AG04449 (cell line): ENCODE data around the gene OXSR1.
"Not testable (repeated sequence)": the region's sequence is repeated elsewhere in the genome, so short reads cannot be mapped to it uniquely, and the experiment has no call there.

Experiments used
- CTCF ChIA-PET: fragments of 350-600 bp; formaldehyde crosslinking; extraction: SDS; loops from one replicate; lab custom pipeline; 2021; ENCODE audit warnings: antibody characterized with exemption; lab: Yijun Ruan, JAX
- POLR2A ChIA-PET: fragments of 400-600, 350-600 bp; formaldehyde crosslinking; extraction: SDS; loops from one replicate; lab custom pipeline; 2020; ENCODE audit warnings: antibody characterized with exemption, inconsistent platforms; lab: Yijun Ruan, JAX
- DNase-seq: peaks from one replicate; pipeline ENCODE4 v3.0.0-alpha.2; 2010; ENCODE audit warnings: low read depth, low spot score
- H3K4me3 ChIP-seq: 2 replicates; pipeline ENCODE4 v1.5.1; 2011; ENCODE audit warnings: low read depth, mild to moderate bottlenecking, control low read depth, low read length
- TF ChIP-seq, protein P1 (sequence below): IDR thresholded peaks from one replicate; pipeline ENCODE4 v1.5.1; 2011; ENCODE audit warnings: mild to moderate bottlenecking, moderate library complexity, low read length, control low read depth, inconsistent platforms; ENCODE audit not compliant: insufficient read depth; ENCODE audit errors: missing control alignments

The OXSR1 gene

DNA sequence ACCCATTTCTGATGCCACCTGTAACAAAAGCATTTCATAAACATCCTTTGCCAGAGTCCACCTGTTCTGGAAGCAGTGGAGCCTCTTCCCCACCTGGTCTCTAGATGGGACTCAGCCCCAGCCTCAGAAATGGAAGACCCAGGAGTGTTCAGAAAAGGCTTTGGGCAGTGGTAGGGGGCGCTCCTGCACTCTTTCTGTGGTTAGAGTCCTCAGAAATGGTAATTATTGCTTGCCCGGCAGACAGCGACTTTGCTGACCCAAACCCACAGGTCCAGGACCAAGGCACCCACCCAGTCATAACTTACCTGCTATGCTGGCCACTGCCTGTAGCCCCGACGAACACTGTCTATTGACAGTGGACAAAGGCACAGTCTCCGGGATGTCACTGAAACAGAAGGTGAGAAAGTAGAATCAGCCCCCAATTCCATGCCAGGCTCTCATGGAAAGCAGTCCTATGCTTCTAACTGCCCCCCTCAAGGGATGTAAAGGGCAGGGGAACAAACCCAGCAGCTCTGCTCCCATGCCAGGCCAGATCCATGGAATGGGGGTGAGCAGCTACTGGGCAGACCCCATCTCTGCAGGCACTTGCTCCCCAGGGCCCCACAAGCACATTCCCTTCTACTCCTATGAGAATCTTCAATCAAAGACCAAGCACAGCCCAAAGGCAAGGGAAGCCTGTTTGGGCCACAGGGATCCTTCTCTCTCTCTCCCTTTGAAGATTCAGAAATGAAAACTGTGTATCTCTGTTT is 33.5 kb upstream of the OXSR1 start:
- POLR2A ChIA-PET, result no interaction called here
- no peak overlapping the region for H3K4me3 ChIP-seq
- CTCF ChIA-PET, result interaction anchor here (1.1 to 6.8 kb wide), 9 partner anchors 10 to 348 kb away, joined by 3 to 51 read pairs (median 7); partner anchors contain the start of genes SLC22A13 and XYLB
- DNase-seq, result no peak
- TF ChIP-seq, protein P1, sequence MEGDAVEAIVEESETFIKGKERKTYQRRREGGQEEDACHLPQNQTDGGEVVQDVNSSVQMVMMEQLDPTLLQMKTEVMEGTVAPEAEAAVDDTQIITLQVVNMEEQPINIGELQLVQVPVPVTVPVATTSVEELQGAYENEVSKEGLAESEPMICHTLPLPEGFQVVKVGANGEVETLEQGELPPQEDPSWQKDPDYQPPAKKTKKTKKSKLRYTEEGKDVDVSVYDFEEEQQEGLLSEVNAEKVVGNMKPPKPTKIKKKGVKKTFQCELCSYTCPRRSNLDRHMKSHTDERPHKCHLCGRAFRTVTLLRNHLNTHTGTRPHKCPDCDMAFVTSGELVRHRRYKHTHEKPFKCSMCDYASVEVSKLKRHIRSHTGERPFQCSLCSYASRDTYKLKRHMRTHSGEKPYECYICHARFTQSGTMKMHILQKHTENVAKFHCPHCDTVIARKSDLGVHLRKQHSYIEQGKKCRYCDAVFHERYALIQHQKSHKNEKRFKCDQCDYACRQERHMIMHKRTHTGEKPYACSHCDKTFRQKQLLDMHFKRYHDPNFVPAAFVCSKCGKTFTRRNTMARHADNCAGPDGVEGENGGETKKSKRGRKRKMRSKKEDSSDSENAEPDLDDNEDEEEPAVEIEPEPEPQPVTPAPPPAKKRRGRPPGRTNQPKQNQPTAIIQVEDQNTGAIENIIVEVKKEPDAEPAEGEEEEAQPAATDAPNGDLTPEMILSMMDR, result peak; percentile 57

DNA sequence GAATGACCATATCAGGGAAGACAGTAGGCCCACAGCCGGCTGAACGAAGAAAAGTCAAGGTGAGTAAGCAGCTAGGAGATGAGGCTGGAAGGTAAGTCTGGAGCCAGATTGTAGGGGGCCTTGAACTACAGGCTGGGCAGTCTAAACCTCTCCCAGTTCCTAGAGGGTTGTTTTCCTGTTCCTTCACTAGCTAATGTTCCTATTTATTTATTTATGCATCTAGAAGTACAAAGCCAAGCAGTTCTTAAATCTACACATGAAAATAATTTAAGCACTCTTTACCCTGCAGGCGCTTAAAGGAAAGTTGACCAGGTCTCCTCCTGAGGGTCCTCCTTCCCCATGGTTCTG is 32.2 kb upstream of the OXSR1 start:
- DNase-seq, result no peak
- H3K4me3 ChIP-seq, result no peak overlapping the region
- POLR2A ChIA-PET, result interaction anchor here (1.1 kb wide), 1 partner anchor 364 kb away, joined by 4 read pairs; no protein-coding TSS in a partner anchor
- CTCF ChIA-PET, result interaction anchor here (1.1 to 2.2 kb wide), 7 partner anchors 12 to 213 kb away, joined by 3 to 8 read pairs (median 4); partner anchors contain the start of gene XYLB
- TF ChIP-seq, protein P1, result no peak

DNA sequence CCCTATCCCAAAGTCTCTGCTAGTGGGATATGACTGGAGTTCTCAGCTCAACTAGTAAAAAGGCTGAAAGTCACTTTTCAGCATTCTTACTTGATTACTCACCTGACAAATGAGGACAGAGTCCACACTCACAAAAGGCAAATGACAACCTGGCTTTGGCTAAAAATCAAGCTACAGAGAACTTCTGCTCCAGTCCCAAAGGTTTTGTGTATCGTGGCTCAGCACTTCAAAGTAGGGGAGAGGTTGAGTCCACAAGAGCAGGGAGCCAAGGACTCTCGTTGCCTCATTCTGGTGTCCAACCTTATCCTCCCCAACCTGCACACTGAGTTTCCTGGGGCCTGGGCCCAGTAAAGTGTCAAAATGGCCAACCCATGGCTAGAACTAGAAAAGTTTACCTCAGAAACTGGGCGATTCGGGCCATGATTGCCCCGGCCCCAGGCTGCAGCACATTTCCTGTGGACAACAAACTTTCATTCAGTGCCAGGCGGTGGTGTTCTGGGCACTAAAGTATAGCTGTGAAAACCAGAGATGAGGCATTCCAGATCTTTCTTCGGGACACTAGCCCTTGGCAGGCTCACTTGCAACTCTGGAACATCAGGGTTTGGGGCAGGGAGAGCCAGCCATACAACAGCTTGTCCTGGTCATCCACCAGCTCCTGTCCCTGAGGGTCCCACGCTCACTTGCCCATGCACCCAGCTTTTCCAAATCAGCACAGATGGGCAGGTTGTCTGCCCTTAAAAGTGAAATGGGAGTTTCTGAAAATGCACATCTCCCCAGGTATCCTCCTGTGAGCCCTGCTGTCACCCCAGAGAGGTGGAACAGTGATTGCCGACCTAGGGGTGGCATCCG is 31.6 kb upstream of the OXSR1 start:
- DNase-seq, result no peak
- H3K4me3 ChIP-seq, result no peak overlapping the region
- TF ChIP-seq, protein P1, result no peak
- ChIA-PET CTCF (interaction anchor here (1.1 to 2.2 kb wide), 5 partner anchors 12 to 213 kb away, joined by 3 to 8 read pairs (median 4); partner anchors contain the start of gene XYLB), POLR2A (interaction anchor here (1.1 kb wide), 1 partner anchor 363 kb away, joined by 4 read pairs; no protein-coding TSS in a partner anchor)

DNA sequence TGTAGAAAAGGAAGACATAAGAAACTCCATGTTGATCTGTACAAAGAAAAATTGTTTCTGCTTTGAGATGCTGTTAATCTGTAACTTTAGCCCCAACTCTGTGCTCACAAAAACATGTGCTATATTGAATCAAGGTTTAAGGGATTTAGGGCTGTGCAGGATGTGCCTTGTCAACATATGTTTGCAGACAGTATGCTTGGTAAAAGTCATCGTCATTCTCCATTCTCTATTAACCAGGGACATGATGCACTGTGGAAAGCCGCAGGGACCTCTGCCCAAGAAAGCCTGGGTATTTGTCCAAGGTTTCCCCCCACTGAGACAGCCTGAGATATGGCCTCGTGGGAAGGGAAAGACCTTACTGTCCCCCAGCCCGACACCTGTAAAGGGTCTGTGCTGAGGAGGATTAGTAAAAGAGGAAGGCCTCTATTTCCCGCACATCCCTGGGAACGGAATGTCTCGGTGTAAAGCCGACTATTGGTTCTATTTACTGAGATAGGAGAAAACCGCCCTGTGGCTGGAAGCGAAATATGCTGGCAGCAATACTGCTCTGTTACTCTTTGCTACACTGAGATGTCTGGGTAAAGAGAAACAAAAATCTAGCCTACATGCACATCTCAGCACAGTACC is 30.7 kb upstream of the OXSR1 start:
- POLR2A ChIA-PET, result not testable (repeated sequence)
- CTCF ChIA-PET, result interaction anchor here (1.3 kb wide), 1 partner anchor 210 kb away, joined by 3 read pairs; no protein-coding TSS in a partner anchor

DNA sequence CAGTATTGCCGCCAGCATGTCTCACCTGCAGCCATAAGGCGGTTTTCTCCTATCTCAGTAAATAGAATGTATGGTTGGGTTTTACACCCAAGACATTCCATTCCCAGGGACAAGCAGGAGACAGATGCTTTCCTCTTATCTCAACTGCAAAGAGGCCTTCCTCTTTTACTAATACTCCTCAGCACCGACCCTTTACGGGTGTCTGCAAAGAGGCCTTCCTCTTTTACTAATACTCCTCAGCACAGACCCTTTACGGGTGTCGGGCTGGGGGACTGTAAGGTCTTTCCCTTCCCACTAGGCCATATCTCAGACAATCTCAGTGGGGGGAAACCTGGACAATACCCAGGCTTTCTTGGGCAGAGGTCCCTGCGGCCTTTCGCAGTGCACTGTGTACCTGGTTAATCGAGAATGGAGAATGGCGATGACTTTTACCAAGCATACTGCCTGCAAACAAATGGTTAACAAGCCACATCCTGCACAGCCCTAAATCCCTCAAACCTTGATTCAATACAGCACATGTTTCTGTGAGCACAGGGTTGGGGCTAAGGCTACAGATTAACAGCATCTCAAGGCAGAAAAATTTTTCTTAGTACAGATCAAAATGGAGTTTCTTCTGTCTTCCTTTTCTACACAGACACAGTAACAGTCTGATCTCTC is 29.6 kb upstream of the OXSR1 start:
- CTCF ChIA-PET, result interaction anchor here (1.4 to 2.9 kb wide), 4 partner anchors 27 to 345 kb away, joined by 4 to 15 read pairs (median 6); partner anchors contain the start of gene XYLB
- H3K4me3 ChIP-seq, result peak overlapping the region; percentile 90
- DNase-seq, result not testable (repeated sequence)
- POLR2A ChIA-PET, result interaction anchor here (1.7 kb wide), 1 partner anchor 30 kb away, joined by 24 read pairs; the partner anchor contains the start of gene OXSR1

More for the DNA sequence above, 30.7 kb upstream of the OXSR1 start:
- DNase-seq, H3K4me3 ChIP-seq: not testable (repeated sequence)

DNA sequence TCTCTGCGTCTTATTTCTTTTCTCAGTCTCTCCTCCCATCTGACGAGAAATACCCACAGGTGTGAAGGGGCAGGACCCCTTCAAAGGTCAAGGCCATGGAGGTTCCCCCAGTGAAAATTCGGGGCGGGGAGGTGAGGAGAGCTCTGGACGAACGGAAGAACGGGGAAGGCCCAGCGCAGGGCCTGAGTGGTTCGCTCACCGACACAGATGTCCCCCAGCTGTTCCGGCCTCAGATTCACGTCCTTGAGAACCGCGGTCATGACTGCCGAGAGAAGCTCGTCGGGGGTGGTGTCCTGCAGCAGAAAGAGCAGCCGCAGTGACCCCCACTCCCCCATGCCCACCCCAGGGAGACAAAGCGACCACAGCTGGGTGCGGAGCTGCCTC is 29.0 kb upstream of the OXSR1 start:
- no peak for DNase-seq
- peak overlapping the region; percentile 90 for H3K4me3 ChIP-seq
- POLR2A ChIA-PET, result interaction anchor here (0.8 to 1.8 kb wide), 7 partner anchors 8 to 111 kb away, joined by 3 to 24 read pairs (median 4); partner anchors contain the start of gene OXSR1
- CTCF ChIA-PET, result interaction anchor here (0.7 to 2.9 kb wide), 8 partner anchors 17 to 344 kb away, joined by 3 to 15 read pairs (median 6); partner anchors contain the start of gene XYLB
- TF ChIP-seq, protein P1, result no peak
